ENCODE results near the gene DSCAM.

The DSCAM gene

GRCh38 chr21:40547906-40548513, 298.9 kb downstream of the DSCAM start:
- DNase-seq (ENCODE audit: low read depth), result no peak

- DNase-seq (ENCODE audit: low read depth), result no peak
Observed at GRCh38 chr21:40546647-40547046, 300.3 kb downstream of the DSCAM start.

DNA sequence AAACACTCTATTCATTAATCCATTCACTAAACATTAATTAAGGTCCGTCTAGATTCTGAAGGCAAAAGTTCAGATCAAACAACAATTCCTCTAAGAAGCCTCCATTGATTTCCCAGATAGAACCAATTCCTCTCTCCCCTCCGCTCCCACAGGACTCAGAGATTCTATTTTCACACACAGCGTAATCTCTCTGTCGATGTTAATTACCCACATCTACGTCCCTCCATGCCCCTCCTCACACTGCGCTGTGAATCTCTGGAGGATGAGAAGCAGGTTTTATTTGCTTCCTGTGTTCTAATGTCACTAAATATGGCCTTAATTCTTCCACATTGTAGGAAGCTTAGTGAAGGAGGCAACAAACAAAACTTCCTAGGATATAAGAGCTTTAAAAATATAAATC, 306.7 kb downstream of the DSCAM start:
- DNase-seq (ENCODE audit: low read depth), result no peak

DNA sequence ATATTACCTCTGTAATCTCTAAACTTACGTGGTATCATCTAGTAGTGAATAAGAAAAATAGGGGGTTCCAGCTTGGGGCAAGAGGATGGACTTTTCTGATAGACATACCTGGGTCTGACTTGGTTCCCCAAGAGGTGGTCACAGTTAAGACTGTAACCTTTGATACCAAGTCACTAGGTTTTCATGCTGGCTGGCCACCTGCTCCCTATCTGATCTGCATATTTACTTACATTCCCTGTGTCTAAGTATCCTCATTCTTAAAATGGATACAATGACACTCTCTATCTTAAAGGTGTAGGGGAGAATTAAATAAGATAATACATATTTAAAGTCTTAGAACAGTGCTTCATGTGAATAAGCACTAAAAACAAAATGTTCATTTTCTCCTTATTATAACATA, 312.1 kb downstream of the DSCAM start:
- no peak for DNase-seq (ENCODE audit: low read depth)

GRCh38 chr21:40531431-40532110, 315.4 kb downstream of the DSCAM start:
- DNase-seq (ENCODE audit: low read depth), result no peak

GRCh38 chr21:40531016-40531415, 315.9 kb downstream of the DSCAM start:
- no peak for DNase-seq (ENCODE audit: low read depth)

GRCh38 chr21:40517646-40518045, 329.3 kb downstream of the DSCAM start:
- DNase-seq (ENCODE audit: low read depth), result no peak

- no peak for DNase-seq (ENCODE audit: low read depth)
Observed at GRCh38 chr21:40516335-40516734, 330.6 kb downstream of the DSCAM start.

DNA sequence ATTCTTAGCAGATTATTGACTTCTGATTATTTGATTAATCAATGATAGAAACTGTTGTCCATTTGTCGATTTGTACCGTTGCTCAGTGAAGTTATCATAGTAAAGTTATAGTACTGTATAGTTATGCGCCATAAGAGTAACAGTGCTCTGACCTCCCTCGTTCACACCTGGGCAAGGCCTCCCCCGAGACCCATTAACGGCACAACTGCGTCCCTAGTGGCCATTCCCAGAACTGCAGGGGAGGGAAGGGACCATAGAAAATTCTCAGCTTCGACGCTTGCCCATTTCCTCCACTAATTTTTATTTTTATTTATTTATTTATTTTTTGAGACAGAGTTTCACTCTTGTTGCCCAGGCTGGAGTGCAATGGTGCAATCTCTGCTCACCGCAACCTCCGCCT, 334.4 kb downstream of the DSCAM start:
- no peak for DNase-seq (ENCODE audit: low read depth)

GRCh38 chr21:40507978-40508377, 339.0 kb downstream of the DSCAM start:
- DNase-seq (ENCODE audit: low read depth), result no peak

DNA sequence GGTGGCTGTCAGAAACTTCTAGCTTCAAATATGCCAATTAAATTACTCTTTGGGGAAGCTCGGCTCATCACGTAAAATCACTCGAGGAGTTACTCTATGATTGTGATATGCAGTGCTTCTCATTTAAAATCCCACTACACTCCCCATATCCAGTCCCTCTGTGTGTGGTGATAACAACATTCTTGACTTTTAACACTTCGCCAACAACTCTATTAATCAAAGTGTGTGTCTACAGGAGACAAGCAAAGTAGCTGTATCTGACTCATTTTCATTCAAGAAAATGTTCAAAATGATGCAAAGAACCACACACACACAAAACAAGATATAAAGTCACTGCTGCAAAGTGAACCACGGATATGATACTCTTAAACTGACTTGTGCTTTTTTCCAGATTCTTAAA, 341.3 kb downstream of the DSCAM start:
- no peak for DNase-seq (ENCODE audit: low read depth)

DNA sequence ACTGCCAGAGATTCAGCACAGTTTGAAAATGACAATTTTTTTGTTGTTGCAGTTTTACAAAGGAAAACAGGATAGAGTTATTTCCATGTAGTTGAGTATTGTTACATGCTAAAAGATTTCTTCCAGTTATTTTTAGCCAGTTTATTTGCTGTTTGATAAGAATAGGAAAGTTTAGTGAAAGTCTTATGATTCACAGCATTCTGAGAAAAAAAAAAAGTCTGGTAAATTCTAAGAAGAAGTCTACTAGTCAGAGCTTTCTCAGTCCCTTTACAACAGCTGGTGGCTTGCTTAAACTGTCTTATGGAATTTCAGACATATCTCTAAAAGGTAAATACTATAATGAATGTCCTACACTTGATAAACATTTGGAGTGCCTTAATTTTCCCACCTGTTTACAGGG, 341.7 kb downstream of the DSCAM start:
- DNase-seq (ENCODE audit: low read depth), result no peak

DNA sequence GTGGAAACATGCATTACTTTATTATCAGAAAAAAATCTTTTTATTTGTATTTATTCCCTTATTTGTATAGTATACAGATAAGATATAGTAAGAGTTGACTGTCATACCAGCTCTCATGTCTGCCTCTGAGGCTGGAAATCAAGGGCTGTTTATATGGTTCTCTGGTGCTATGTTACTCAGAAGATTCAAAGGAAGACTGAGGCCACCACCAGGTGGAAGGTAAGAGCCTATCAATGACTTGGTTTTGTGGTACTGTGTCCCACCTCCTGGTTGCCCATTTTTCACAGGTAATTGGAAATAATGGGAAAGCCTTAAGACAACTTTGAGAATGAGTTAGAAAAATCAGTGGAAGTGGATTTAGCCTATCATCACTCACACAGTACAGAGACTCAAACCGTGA, 342.1 kb downstream of the DSCAM start:
- no peak for DNase-seq (ENCODE audit: low read depth)

GRCh38 chr21:40496116-40496515, 350.8 kb downstream of the DSCAM start:
- no peak for DNase-seq (ENCODE audit: low read depth)

- no peak for DNase-seq (ENCODE audit: low read depth)
Observed at GRCh38 chr21:40490408-40490807, 356.6 kb downstream of the DSCAM start.

- DNase-seq (ENCODE audit: low read depth), result no peak
Observed at GRCh38 chr21:40489001-40489400, 358.0 kb downstream of the DSCAM start.

GRCh38 chr21:40481764-40482163, 365.2 kb downstream of the DSCAM start:
- no peak for DNase-seq (ENCODE audit: low read depth)

DNA sequence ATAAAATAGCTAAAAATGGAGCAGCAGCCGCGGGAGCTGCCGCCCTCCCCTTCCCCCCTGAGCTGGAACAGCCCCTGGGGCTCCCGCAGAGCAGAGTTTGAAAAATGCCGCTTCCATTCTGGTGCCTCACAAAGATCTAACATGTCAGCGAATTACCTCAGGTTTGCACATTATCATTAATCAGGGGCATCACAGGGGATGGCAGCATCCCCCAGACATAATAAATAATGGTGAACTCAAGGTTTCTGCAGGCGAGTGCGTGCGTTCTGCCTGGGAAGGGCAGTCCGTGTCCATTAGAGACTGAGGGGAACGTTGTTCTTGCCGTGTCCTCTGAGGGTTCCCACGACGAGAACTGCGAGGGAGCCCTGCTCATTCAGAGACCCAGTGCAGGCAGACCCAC, 372.4 kb downstream of the DSCAM start:
- DNase-seq (ENCODE audit: low read depth), result no peak

DNA sequence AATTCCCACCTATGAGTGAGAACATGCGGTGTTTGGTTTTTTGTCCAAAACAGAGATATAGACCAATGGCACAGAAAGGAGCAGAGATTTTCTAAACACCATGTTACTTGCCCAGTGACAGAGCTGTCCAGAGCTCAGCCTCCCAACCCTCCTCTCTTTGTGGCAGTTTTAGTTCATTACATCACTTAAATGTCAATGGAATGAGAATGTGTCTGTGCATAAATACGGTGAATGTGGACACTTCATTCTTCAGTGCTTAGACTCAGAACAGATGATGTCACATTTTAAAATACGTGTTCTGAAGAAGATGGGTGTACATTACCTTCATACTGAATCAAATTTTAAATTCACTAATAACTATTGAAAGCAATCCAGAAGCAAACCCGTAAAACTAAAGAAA, 374.9 kb downstream of the DSCAM start:
- no peak for DNase-seq (ENCODE audit: low read depth)

DNA sequence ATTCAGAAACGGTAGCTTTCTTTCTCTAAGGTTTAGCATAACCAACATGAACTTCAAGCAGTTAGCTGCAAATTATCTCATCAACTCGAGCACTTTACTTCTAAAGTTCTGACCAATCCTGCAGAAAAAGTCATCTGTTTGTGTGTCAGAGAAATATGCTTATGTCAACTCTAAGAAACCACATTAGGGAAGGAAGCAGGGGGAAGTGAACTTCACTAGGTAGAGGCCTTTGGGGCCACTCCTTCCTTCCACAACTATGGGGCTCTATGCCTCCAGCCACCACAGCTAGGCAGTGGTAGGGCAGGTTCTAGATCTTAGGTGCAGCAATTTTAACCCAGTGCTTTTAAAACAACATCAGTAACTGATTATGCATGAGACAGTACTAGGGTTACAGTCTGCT, 375.9 kb downstream of the DSCAM start:
- no peak for DNase-seq (ENCODE audit: low read depth)

DNA sequence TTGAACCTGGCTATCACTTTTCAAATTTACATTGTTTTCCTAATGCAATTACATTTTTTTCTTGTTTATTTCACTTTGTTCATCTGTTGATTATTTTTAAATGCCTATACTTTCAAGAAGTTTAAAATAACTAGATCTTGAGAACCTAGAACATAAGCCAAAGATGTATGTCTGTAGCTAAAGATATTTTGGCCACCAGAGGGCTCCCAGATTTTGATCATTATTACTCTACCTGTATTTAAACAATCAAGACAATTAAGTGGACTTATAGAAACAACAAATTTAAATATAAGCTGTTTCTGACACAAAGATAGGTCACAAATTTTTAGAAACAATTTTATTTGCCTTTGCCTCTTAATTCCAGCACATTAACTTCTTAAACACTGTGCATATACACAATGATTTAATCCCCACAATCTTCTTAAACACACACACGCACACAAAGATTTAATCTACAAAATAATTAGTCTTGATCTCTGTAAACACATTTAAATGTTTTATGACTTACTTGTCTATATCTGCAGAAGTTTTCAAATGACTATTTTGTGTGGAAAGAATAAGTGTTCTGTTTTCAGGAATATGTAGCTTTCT, 380.0 kb downstream of the DSCAM start:
- no peak for DNase-seq (ENCODE audit: low read depth)

- DNase-seq (ENCODE audit: low read depth), result no peak
Observed at GRCh38 chr21:40465382-40465781, 381.6 kb downstream of the DSCAM start.

- DNase-seq (ENCODE audit: low read depth), result no peak
Observed at GRCh38 chr21:40463176-40463575, 383.8 kb downstream of the DSCAM start.

GRCh38 chr21:40461008-40461407, 385.9 kb downstream of the DSCAM start:
- DNase-seq (ENCODE audit: low read depth), result no peak
